Measurements from ENCODE around the gene NOS2.
"Not testable (repeated sequence)": the region's sequence is repeated elsewhere in the genome, so short reads cannot be mapped to it uniquely, and the experiment has no call there.

NOS2 gene

GRCh38 chr17:27846042-27846655 lies 45.8 kb upstream of the NOS2 start:
- Histone ChIP-seq H3K4me3 (ENCODE audit: insufficient read depth in 1 of 2, low read depth in 1 of 2, low read length in 2 of 2) (no peak overlapping the region), H3K9ac (ENCODE audit: low read length) (no peak overlapping the region), H3K9me3 (ENCODE audit: control insufficient read depth, low read length) (no peaks in the 10 kb centered on the region), H2BK5ac (ENCODE audit: low read depth, low read length, poor library complexity, severe bottlenecking) (no peak overlapping the region), H3K27ac (ENCODE audit: low read length, poor library complexity, severe bottlenecking) (no peak overlapping the region), H3K36me3 (ENCODE audit: control insufficient read depth in 1 of 2, insufficient read depth in 2 of 2, low read depth in 1 of 2, low read length in 2 of 2) (no peaks in the 10 kb centered on the region), H3K4ac (ENCODE audit: low read depth in 1 of 2, low read length in 2 of 2) (no peak overlapping the region), H2AFZ (ENCODE audit: low read depth, low read length) (no peak overlapping the region), H2AK5ac (ENCODE audit: low read length, severe bottlenecking) (no peak overlapping the region), H3K4me1 (ENCODE audit: control insufficient read depth, insufficient read depth, low read depth, low read length) (no peaks in the 10 kb centered on the region), H3K79me1 (replicated peaks; ENCODE audit: low read length, poor library complexity, severe bottlenecking) (no peaks in the 10 kb centered on the region), H2BK12ac (ENCODE audit: low read length in 2 of 2) (no peak overlapping the region), H3K27me3 (ENCODE audit: control insufficient read depth in 1 of 2, insufficient read depth in 1 of 2, low read length in 2 of 2) (peaks cover 5 to 8% of the 10 kb centered on the region in 2 experiments), H4K8ac (ENCODE audit: low read length) (no peak overlapping the region), H4K91ac (ENCODE audit: low read length) (no peak overlapping the region), H3K14ac (ENCODE audit: low read length in 2 of 2) (no peak overlapping the region), H3K23ac (ENCODE audit: low read length in 2 of 2) (no peak overlapping the region), H2BK120ac (ENCODE audit: low read depth, low read length) (no peak overlapping the region), H2BK15ac (ENCODE audit: low read depth, poor library complexity, severe bottlenecking) (no peak overlapping the region), H3K18ac (ENCODE audit: low read depth in 1 of 2, low read length in 2 of 2) (no peak overlapping the region), H3K4me2 (ENCODE audit: low read length, poor library complexity, severe bottlenecking) (no peak overlapping the region)
- 90% methylated on average over 23 of the region's 23 CpGs for WGBS
- DNase-seq = no peak

DNA sequence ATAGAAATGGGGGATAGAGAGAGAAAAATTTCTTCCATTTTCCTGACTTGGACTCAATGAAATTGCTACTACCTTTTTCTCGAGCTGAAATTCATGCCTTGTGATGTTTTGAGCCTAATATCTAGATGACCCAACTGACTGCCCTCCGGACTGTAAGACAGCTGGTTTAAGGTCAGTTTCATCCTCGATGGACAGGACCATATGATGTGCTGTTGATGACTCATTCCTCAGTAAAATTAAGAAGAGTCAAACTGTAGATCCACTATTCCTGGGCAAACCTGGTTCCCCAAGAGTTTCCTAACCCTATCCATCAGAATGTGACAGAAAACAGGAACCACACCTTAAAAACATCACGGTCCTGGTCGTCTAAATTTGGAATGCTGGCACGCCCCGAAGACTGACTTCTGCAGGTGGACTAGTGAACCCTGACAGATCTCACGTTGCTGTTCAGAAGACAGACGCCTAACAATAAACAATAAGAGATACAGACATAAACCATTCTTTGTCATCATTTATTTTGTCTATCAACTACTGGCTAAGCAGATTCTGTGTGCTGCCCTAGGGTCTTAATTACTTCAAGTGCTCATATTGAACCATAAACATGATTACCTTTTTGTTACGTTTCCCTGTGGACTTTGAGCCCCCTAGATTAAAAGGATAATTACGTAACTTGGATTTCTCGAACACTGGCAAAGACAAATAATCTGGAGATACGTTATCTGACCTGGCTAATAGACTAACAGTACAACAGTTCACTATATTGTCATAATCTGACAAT lies 45.1 kb upstream of the NOS2 start:
- Histone ChIP-seq H2BK120ac (ENCODE audit: low read depth, low read length) (no peak overlapping the region), H3K18ac (ENCODE audit: low read depth in 1 of 2, low read length in 2 of 2) (no peak overlapping the region), H3K27ac (ENCODE audit: low read length, poor library complexity, severe bottlenecking) (no peak overlapping the region), H3K9me3 (ENCODE audit: control insufficient read depth, low read length) (no peaks in the 10 kb centered on the region), H3K36me3 (ENCODE audit: control insufficient read depth in 1 of 2, insufficient read depth in 2 of 2, low read depth in 1 of 2, low read length in 2 of 2) (no peaks in the 10 kb centered on the region), H3K9ac (ENCODE audit: low read length) (no peak overlapping the region), H3K27me3 (ENCODE audit: control insufficient read depth in 1 of 2, insufficient read depth in 1 of 2, low read length in 2 of 2) (peaks cover 4 to 8% of the 10 kb centered on the region in 2 experiments), H3K14ac (ENCODE audit: low read length in 2 of 2) (no peak overlapping the region), H2AK5ac (ENCODE audit: low read length, severe bottlenecking) (no peak overlapping the region), H3K79me1 (replicated peaks; ENCODE audit: low read length, poor library complexity, severe bottlenecking) (no peaks in the 10 kb centered on the region), H2BK5ac (ENCODE audit: low read depth, low read length, poor library complexity, severe bottlenecking) (no peak overlapping the region), H3K23ac (ENCODE audit: low read length in 2 of 2) (no peak overlapping the region), H4K8ac (ENCODE audit: low read length) (no peak overlapping the region), H3K4me3 (ENCODE audit: insufficient read depth in 1 of 2, low read depth in 1 of 2, low read length in 2 of 2) (no peak overlapping the region), H2BK15ac (ENCODE audit: low read depth, poor library complexity, severe bottlenecking) (no peak overlapping the region), H3K4me2 (ENCODE audit: low read length, poor library complexity, severe bottlenecking) (no peak overlapping the region), H3K4me1 (ENCODE audit: control insufficient read depth, insufficient read depth, low read depth, low read length) (no peaks in the 10 kb centered on the region), H3K4ac (ENCODE audit: low read depth in 1 of 2, low read length in 2 of 2) (no peak overlapping the region), H4K91ac (ENCODE audit: low read length) (no peak overlapping the region), H2BK12ac (ENCODE audit: low read length in 2 of 2) (no peak overlapping the region), H2AFZ (ENCODE audit: low read depth, low read length) (no peak overlapping the region)
- DNase-seq = no peak
- WGBS = 81% methylated on average over 11 of the region's 13 CpGs

DNA sequence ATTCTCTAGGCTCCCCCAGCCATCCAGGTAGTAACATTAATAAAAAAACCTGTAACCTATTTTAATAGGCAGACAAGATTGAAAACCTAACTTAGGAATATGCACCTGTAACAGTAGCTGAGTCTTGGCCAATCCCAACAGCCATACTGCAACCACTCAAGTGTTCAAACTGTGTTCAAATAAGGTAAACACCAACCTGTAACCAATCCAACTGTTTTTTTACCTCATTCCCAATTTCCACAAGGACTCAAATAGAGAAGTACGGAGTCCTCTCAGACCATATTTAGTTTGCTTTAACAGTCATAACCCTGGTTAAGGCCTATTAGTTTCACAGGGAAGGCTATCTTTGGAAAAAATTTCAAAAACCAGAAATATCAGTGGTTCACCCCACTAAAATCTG lies 40.4 kb upstream of the NOS2 start:
- no peak overlapping the region for H3K4me3 ChIP-seq (ENCODE audit: insufficient read depth in 1 of 2, low read depth in 1 of 2, low read length in 2 of 2)
- no peaks in the 10 kb centered on the region for H3K9me3 ChIP-seq (ENCODE audit: control insufficient read depth, low read length)
- H2BK5ac ChIP-seq (ENCODE audit: low read depth, low read length, poor library complexity, severe bottlenecking) = no peak overlapping the region
- no peak overlapping the region for H3K23ac ChIP-seq (ENCODE audit: low read length in 2 of 2)
- no peak overlapping the region for H4K8ac ChIP-seq (ENCODE audit: low read length)
- H3K14ac ChIP-seq (ENCODE audit: low read length in 2 of 2) = no peak overlapping the region
- no peak overlapping the region for H4K91ac ChIP-seq (ENCODE audit: low read length)
- H2BK15ac ChIP-seq (ENCODE audit: low read depth, poor library complexity, severe bottlenecking) = no peak overlapping the region
- peaks cover 0 to 9% of the 10 kb centered on the region in 2 experiments for H3K27me3 ChIP-seq (ENCODE audit: control insufficient read depth in 1 of 2, insufficient read depth in 1 of 2, low read length in 2 of 2)
- no peak overlapping the region for H3K9ac ChIP-seq (ENCODE audit: low read length)
- 88% methylated on average over 1 of the region's 1 CpG for WGBS
- no peak overlapping the region for H2AK5ac ChIP-seq (ENCODE audit: low read length, severe bottlenecking)
- no peak overlapping the region for H2AFZ ChIP-seq (ENCODE audit: low read depth, low read length)
- H3K4me1 ChIP-seq (ENCODE audit: control insufficient read depth, insufficient read depth, low read depth, low read length) = no peaks in the 10 kb centered on the region
- H3K27ac ChIP-seq (ENCODE audit: low read length, poor library complexity, severe bottlenecking) = no peak overlapping the region
- DNase-seq = no peak
- no peaks in the 10 kb centered on the region for H3K36me3 ChIP-seq (ENCODE audit: control insufficient read depth in 1 of 2, insufficient read depth in 2 of 2, low read depth in 1 of 2, low read length in 2 of 2)
- no peaks in the 10 kb centered on the region for H3K79me1 ChIP-seq (replicated peaks; ENCODE audit: low read length, poor library complexity, severe bottlenecking)
- H3K18ac ChIP-seq (ENCODE audit: low read depth in 1 of 2, low read length in 2 of 2) = no peak overlapping the region
- H3K4me2 ChIP-seq (ENCODE audit: low read length, poor library complexity, severe bottlenecking) = no peak overlapping the region
- H3K4ac ChIP-seq (ENCODE audit: low read depth in 1 of 2, low read length in 2 of 2) = no peak overlapping the region
- H2BK12ac ChIP-seq (ENCODE audit: low read length in 2 of 2) = no peak overlapping the region
- H2BK120ac ChIP-seq (ENCODE audit: low read depth, low read length) = no peak overlapping the region

- H2BK15ac ChIP-seq (ENCODE audit: low read depth, poor library complexity, severe bottlenecking); H2BK120ac ChIP-seq (ENCODE audit: low read depth, low read length); H3K27me3 ChIP-seq (ENCODE audit: control insufficient read depth in 1 of 2, insufficient read depth in 1 of 2, low read length in 2 of 2); H4K8ac ChIP-seq (ENCODE audit: low read length); H3K36me3 ChIP-seq (ENCODE audit: control insufficient read depth in 1 of 2, insufficient read depth in 2 of 2, low read depth in 1 of 2, low read length in 2 of 2); H3K27ac ChIP-seq (ENCODE audit: low read length, poor library complexity, severe bottlenecking); H3K4ac ChIP-seq (ENCODE audit: low read depth in 1 of 2, low read length in 2 of 2); H3K4me1 ChIP-seq (ENCODE audit: control insufficient read depth, insufficient read depth, low read depth, low read length); H2BK12ac ChIP-seq (ENCODE audit: low read length in 2 of 2); H3K79me1 ChIP-seq (replicated peaks; ENCODE audit: low read length, poor library complexity, severe bottlenecking); H3K4me2 ChIP-seq (ENCODE audit: low read length, poor library complexity, severe bottlenecking); H3K18ac ChIP-seq (ENCODE audit: low read depth in 1 of 2, low read length in 2 of 2); H2BK5ac ChIP-seq (ENCODE audit: low read depth, low read length, poor library complexity, severe bottlenecking); H2AFZ ChIP-seq (ENCODE audit: low read depth, low read length); H4K91ac ChIP-seq (ENCODE audit: low read length); DNase-seq; H3K14ac ChIP-seq (ENCODE audit: low read length in 2 of 2); H3K9me3 ChIP-seq (ENCODE audit: control insufficient read depth, low read length); H2AK5ac ChIP-seq (ENCODE audit: low read length, severe bottlenecking); H3K9ac ChIP-seq (ENCODE audit: low read length); H3K23ac ChIP-seq (ENCODE audit: low read length in 2 of 2); H3K4me3 ChIP-seq (ENCODE audit: insufficient read depth in 1 of 2, low read depth in 1 of 2, low read length in 2 of 2): not testable (repeated sequence)
- no CpG with 5 or more reads among the region's 1 CpG for WGBS
These were observed 40.0 kb upstream of the NOS2 start for GRCh38 chr17:27840406-27840678.
